ENCODE measurements around the gene PCLO. TPM values are rescaled to one million over a fixed set of nuclear protein-coding genes. Genes with fewer than 3 reads are reported as not detected.
"Not testable (repeated sequence)": the region's sequence is repeated elsewhere in the genome, so short reads cannot be mapped to it uniquely, and the experiment has no call there.

PCLO gene
- total RNA-seq, 1 donor from 2014 or later: 10.8 TPM

- Histone ChIP-seq H3K4me1 (no peaks in the 10 kb centered on the region), H3K36me3 (no peaks in the 10 kb centered on the region), H3K27ac (no peak overlapping the region), H3K9me3 (no peaks in the 10 kb centered on the region), H3K4me3 (no peak overlapping the region), H3K27me3 (no peaks in the 10 kb centered on the region)
- TF ChIP-seq POLR2A (IDR thresholded peaks at IDR 0.05) (no peak), POLR2AphosphoS5 (IDR thresholded peaks at IDR 0.05; ENCODE audit: insufficient read depth in 1 of 2, low read depth in 1 of 2) (no peak), CTCF (IDR thresholded peaks at IDR 0.05) (no peak)
- DNase-seq (ENCODE audit: extremely low spot score in 2 of 2): no peak
- intact Hi-C loops (cut with DNase I): no loop called here
Measured at GRCh38 chr7:82713506-82713905, 449.2 kb downstream of the PCLO start.

GRCh38 chr7:82706344-82706743 lies 456.3 kb downstream of the PCLO start:
- intact Hi-C loops (cut with DNase I); DNase-seq (ENCODE audit: extremely low spot score in 2 of 2); H3K27ac ChIP-seq: not testable (repeated sequence)

GRCh38 chr7:82705517-82706260 lies 457.0 kb downstream of the PCLO start:
- intact Hi-C loops (cut with DNase I): no loop called here
- H3K27ac ChIP-seq: no peak overlapping the region
- no peaks in the 10 kb centered on the region for H3K4me1 ChIP-seq
- TF ChIP-seq CTCF (IDR thresholded peaks at IDR 0.05) (no peak), POLR2AphosphoS5 (IDR thresholded peaks at IDR 0.05; ENCODE audit: insufficient read depth in 1 of 2, low read depth in 1 of 2) (no peak), POLR2A (IDR thresholded peaks at IDR 0.05) (no peak)
- H3K36me3 ChIP-seq: no peaks in the 10 kb centered on the region
- no peak overlapping the region for H3K4me3 ChIP-seq
- no peak for DNase-seq (ENCODE audit: extremely low spot score in 2 of 2)
- H3K27me3 ChIP-seq: no peaks in the 10 kb centered on the region
- H3K9me3 ChIP-seq: no peaks in the 10 kb centered on the region

More at GRCh38 chr7:82706344-82706743, 456.3 kb downstream of the PCLO start:
- not testable (repeated sequence) for H3K4me3 ChIP-seq, H3K4me1 ChIP-seq, H3K27me3 ChIP-seq, H3K9me3 ChIP-seq, H3K36me3 ChIP-seq

GRCh38 chr7:82704121-82704520 lies 458.6 kb downstream of the PCLO start:
- Histone ChIP-seq H3K9me3 (no peaks in the 10 kb centered on the region), H3K27ac (no peak overlapping the region), H3K4me3 (no peak overlapping the region), H3K36me3 (no peaks in the 10 kb centered on the region), H3K4me1 (no peaks in the 10 kb centered on the region), H3K27me3 (no peaks in the 10 kb centered on the region)
- TF ChIP-seq POLR2A (IDR thresholded peaks at IDR 0.05): no peak
- no peak for TF ChIP-seq CTCF (IDR thresholded peaks at IDR 0.05)
- no peak for TF ChIP-seq POLR2AphosphoS5 (IDR thresholded peaks at IDR 0.05; ENCODE audit: insufficient read depth in 1 of 2, low read depth in 1 of 2)
- intact Hi-C loops (cut with DNase I): no loop called here
- no peak for DNase-seq (ENCODE audit: extremely low spot score in 2 of 2)

Small RNA genes lying within 50 kb of the gene (small RNA-seq; reads per million reads assigned to genes)
- not detected for gene RNA5SP235

All from vagina (tissue), 2 donors.